Testis (tissue), 3 donors: ENCODE data around the gene ZNF44. TPM values are rescaled to one million over a fixed set of nuclear protein-coding genes. Genes with fewer than 3 reads are reported as not detected.

Experiments
- DNase-seq: peaks from one replicate; pipeline ENCODE4 v3.0.0-alpha.2; 2019
- H3K27ac ChIP-seq, 2 donors: fragments of 200-600 bp; sonication (generic); one replicate each; pipeline ENCODE4 v1.5.1; 2019
- H3K27me3 ChIP-seq: fragments of 200-600 bp; sonication (generic); one replicate; pipeline ENCODE4 v1.5.1; 2019
- H3K36me3 ChIP-seq: fragments of 200-600 bp; sonication (generic); one replicate; pipeline ENCODE4 v1.5.1; 2017; ENCODE audit warnings: low read depth; ENCODE audit errors: missing control alignments
- H3K4me1 ChIP-seq: fragments of 200-600 bp; sonication (generic); one replicate; pipeline ENCODE4 v1.5.1; 2019
- H3K4me3 ChIP-seq, 2 donors: fragments of 200-600 bp; sonication (generic); one replicate each; pipeline ENCODE4 v1.5.1; 2017 to 2019
- H3K9me3 ChIP-seq: fragments of 200-600 bp; sonication (generic); one replicate; pipeline ENCODE4 v1.5.1; 2017
- POLR2A ChIP-seq: fragments of 450-650 bp; IDR thresholded peaks from one replicate; pipeline ENCODE4 v1.6.1; 2017; ENCODE audit warnings: antibody characterized with exemption, mild to moderate bottlenecking, moderate library complexity
- WGBS, 2 donors: methylation state at CpG; one replicate each; pipeline ENCODE4 v1.1.5; 2018; 5-methylcytosine and 5-hydroxymethylcytosine counted together
- intact Hi-C: fragments of 100-400 bp; cut with DNase I; formaldehyde crosslinking; loops from one replicate; pipeline ENCODE4 v1.15.1; 2023; ENCODE audit warnings: low total_unique reads
- polyA plus RNA-seq: library from polyadenylated mRNA; stranded (reverse); fragments of 350-450 nt; fragmentation: Illumina TruSeq; extraction: RNeasy Lipid Tissue Mini Kit (QIAGEN cat#74804); gene quantifications from one replicate; pipeline ENCODE4 v1.2.3, GENCODE V29; 2014; ENCODE audit warnings: low read depth, low replicate concordance; ENCODE audit not compliant: insufficient read depth
- total RNA-seq, 2 donors: library from RNA; depleted of rRNA; stranded (reverse); fragments of >200 nt; gene quantifications; one replicate each; pipeline ENCODE4 v1.2.3, GENCODE V29; 2016
- TF ChIP-seq, protein P1 (sequence below), 3 experiments: fragments of 450-650 bp in 2 of 3; fragments of 200-600 bp in 1 of 3; sonication (generic) in 1 of 3; IDR thresholded peaks; one replicate each; pipeline ENCODE4 v1.5.1; 2016 to 2019; ENCODE audit warnings: antibody characterized with exemption in 3 of 3, mild to moderate bottlenecking in 2 of 3, moderate library complexity in 1 of 3

The ZNF44 gene
- total and polyA plus RNA-seq, 3 donors from 2014 or later = 18.9 to 30.2 (median 22.4) TPM

DNA sequence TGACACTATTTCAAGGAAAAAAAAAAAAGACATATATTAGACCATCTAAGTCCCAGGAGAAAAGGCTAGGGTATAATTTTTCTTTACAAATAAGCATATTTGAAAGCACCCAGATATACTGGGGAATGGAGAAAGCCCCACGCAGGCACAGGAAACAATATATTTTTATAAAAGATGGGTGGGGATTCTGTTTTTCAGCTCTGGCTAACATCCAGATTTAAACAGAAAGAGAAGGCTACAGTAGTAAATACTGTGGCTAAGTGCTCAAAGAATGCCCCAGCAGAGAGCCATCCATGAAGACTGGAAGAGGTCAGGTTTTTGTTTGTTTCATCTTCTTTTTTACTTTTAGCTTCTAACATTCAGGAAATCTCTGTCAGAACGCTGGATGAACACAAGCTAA lies 16.0 kb downstream of the ZNF44 start:
- H3K27me3 ChIP-seq = no peaks in the 10 kb centered on the region
- no peak overlapping the region for H3K4me3 ChIP-seq
- H3K4me1 ChIP-seq = no peaks in the 10 kb centered on the region
- no peak overlapping the region for H3K27ac ChIP-seq
- no peaks in the 10 kb centered on the region for H3K36me3 ChIP-seq
- DNase-seq = no peak
- 85 to 92% methylated on average over 2 of the region's 2 CpGs for WGBS, 2 donors
- H3K9me3 ChIP-seq = no peaks in the 10 kb centered on the region
- TF ChIP-seq POLR2A = no peak
- TF ChIP-seq, protein P1, sequence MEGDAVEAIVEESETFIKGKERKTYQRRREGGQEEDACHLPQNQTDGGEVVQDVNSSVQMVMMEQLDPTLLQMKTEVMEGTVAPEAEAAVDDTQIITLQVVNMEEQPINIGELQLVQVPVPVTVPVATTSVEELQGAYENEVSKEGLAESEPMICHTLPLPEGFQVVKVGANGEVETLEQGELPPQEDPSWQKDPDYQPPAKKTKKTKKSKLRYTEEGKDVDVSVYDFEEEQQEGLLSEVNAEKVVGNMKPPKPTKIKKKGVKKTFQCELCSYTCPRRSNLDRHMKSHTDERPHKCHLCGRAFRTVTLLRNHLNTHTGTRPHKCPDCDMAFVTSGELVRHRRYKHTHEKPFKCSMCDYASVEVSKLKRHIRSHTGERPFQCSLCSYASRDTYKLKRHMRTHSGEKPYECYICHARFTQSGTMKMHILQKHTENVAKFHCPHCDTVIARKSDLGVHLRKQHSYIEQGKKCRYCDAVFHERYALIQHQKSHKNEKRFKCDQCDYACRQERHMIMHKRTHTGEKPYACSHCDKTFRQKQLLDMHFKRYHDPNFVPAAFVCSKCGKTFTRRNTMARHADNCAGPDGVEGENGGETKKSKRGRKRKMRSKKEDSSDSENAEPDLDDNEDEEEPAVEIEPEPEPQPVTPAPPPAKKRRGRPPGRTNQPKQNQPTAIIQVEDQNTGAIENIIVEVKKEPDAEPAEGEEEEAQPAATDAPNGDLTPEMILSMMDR (IDR thresholded peaks at IDR 0.05) = no peak
- intact Hi-C loops = no loop called here

DNA sequence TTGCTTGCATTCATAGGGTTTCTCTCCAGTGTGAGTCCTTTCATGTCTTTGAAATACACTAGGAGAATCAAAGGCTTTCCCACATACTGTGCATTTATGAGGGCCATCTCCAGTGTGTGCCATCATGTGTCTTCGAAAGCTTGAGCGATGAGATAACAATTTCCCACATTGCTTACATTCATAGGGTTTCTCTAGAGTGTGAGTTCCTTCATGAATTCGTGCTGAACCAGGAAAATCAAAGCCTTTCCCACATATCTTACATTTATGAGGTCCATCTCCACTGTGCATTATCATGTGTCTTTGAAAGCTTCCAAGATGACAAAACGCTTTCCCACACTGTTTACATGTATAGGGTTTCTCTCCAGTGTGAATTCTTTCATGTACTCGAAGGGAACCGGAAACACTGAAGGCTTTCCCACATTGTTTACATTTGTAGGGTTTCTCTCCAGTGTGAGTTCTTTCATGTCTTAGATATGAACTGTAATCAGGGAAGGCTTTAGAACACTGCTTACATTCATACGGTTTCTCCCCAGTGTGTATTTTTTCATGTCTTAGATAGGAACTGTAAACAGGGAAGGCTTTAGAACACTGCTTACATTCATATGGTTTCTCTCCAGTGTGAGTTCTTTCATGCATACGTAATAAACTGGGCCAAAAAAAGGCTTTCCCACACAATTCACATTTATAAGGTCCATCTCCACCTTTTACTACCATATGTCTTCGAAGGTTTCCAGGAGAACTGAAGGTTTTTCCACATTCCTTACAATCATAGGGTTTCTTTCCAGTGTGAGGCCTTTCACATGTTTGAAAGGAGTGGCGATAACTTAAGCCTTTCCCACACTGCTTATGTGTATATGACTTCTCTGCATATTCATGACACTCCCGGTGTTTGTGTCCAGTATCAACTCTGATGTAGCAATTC lies 21.4 kb downstream of the ZNF44 start:
- no peak overlapping the region for H3K4me3 ChIP-seq
- no peaks in the 10 kb centered on the region for H3K36me3 ChIP-seq
- H3K9me3 ChIP-seq = no peaks in the 10 kb centered on the region
- intact Hi-C loops = no loop called here
- H3K27me3 ChIP-seq = no peaks in the 10 kb centered on the region
- 96 to 98% methylated on average over 11 of the region's 11 CpGs for WGBS, 2 donors
- no peak overlapping the region for H3K27ac ChIP-seq
- no peaks in the 10 kb centered on the region for H3K4me1 ChIP-seq
- no peak for DNase-seq
- no peak for TF ChIP-seq POLR2A
- TF ChIP-seq, protein P1 (IDR thresholded peaks at IDR 0.05) = no peak

DNA sequence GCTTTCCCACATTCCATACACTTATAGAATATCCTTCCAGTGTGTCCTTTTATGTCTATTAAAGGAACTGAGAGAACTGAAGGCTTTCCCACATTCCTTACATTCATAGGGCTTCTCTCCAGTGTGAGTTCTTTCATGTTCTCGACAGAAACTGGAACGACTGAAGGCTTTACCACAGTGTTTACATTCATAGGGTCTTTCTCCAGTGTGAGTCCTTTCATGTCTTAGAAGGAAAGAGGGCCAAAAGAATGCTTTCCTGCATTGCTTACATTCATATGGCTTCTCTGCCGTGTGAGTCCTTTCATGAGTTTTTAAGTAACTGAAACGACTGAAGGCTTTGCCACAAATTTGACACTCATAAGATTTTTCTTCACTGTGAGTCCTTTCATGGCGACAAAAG lies 22.3 kb downstream of the ZNF44 start:
- no peak for DNase-seq
- Histone ChIP-seq H3K4me1 (no peaks in the 10 kb centered on the region), H3K9me3 (no peaks in the 10 kb centered on the region), H3K27me3 (no peaks in the 10 kb centered on the region), H3K36me3 (no peaks in the 10 kb centered on the region), H3K27ac (no peak overlapping the region), H3K4me3 (no peak overlapping the region)
- TF ChIP-seq POLR2A = no peak
- TF ChIP-seq, protein P1 (IDR thresholded peaks at IDR 0.05) = no peak
- intact Hi-C loops = no loop called here
- 92 to 93% methylated on average over 5 of the region's 5 CpGs for WGBS, 2 donors

DNA sequence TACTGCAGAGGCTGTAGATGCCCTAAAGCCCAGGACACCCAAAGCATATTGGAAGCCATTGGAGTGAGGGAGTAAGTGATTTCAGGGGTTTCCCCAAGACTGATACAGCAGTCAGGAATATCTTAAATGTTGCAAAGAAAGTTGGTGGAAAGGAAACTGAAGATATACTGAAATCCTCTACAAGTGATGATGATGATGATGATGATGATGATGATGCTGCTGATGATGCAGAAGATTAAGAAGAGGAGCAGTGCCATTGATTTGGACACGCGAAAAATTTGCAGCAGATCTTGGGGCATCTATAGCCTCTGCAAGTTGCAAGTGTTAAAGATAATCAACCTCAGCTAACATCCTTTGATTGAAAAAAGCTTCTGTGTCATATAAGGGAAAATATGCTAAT lies 23.8 kb downstream of the ZNF44 start:
- intact Hi-C loops = no loop called here
- no peak for DNase-seq

More for the DNA sequence above, 23.8 kb downstream of the ZNF44 start:
- Histone ChIP-seq H3K4me1 (no peaks in the 10 kb centered on the region), H3K27ac (no peak overlapping the region), H3K9me3 (no peaks in the 10 kb centered on the region), H3K27me3 (no peaks in the 10 kb centered on the region), H3K4me3 (no peak overlapping the region), H3K36me3 (no peaks in the 10 kb centered on the region)
- WGBS, 2 donors = 92 to 96% methylated on average over 2 of the region's 2 CpGs
- no peak for TF ChIP-seq POLR2A
- TF ChIP-seq, protein P1 (IDR thresholded peaks at IDR 0.05) = no peak
